Fibroblast of the conjunctiva (primary cell): ENCODE data around the gene HIVEP1.
A peak's percentile ranks its signal among the peaks of the same experiment; 100 is the strongest.

Experiments
- DNase-seq: peaks from one replicate; pipeline ENCODE4 v3.0.0-alpha.2; 2010; ENCODE audit warnings: low read depth

The HIVEP1 gene

DNA sequence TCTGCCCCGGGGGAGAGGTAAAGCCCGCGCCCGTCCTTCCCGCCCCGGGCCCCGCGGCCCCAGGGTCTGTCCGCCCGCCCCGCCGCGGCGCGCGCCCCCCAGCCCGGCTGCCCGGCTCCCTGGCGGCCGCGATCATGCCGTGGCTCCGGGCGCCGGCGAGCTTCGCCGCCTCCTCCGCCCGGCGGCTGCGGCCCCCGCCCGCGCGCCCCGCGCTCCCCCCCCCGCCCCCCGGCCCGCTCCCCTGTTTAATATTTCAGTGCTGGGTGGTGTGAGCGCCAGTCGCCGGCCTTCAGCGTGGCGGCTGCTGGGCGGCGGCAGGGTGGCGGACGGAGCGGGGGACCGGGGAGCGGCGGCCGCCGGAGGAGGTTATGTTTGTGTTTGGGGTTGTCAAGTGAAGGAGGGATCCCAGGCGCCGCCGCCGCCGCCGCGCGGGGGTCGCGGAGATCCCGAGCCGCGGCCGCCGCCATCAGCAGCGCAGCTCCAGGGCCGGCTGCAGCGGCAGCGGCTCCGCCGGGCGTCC, at the start of gene HIVEP1:
HIVEP1 (plus strand) TSS at position 275 of the 520 bp plus-strand sequence. CDS start 3,317 bp downstream, outside the sequence.
- no peak for DNase-seq

DNA sequence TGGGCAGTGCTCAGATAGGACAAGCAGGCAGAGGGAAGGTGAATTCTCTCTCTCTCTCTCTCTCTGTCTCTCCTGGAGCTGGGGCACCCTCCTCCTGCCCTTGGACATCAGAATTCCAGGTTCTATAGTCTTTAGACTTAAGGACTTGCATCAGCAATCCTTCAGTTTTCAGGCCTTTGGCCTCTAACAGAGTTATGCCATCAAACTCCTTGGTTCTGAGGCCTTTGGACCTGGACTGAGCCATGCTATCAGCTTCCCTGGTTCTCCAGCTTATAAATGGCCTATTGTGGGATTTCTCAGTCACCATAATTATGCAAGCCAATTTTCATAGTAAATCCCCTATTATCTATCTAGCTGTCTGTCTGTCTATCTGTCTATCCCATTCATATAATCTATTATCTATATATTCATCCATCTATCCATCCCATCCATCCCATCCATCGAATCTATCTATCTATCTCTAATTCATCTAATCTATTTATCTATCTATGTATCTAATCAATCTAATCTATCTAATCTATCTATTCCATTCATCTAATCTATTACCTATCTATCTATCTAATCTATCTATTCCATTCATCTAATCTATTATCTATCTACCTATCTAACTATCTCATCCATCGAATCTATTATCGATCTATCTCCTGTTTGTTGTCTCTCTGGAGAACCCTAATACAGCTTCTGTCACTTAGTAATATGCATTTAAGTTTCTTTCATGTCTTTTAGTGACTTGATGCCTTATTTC, 48.2 kb upstream of the HIVEP1 start:
- no peak for DNase-seq

DNA sequence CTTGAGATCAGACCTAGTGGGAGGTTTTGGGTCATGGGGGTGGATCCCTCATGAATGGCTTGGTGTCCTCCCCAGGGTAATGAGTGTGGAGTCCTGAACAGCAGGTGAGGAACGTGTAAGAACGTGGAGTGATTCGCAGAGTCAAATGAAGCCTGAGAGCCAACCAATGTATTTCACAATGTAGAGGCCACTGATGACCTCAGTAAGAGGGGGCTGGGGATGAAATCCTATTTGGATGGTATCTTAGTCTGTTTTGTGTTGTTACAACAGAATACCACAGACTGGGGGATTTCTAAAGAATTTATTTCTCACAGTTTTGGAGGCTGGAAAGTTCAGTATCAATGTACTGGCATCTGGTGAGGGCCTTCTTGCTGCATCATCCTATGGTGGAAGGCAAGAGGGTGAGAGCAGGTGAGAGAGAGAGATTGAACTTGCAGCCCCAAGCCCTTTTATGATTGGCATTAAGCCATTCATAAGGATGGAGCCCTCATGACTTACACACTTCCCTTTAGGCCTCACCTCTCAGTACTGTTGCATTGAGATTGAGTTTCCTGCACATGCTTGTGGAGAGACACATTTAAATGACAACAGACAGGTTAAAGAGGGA, 47.3 kb upstream of the HIVEP1 start:
- no peak for DNase-seq

DNA sequence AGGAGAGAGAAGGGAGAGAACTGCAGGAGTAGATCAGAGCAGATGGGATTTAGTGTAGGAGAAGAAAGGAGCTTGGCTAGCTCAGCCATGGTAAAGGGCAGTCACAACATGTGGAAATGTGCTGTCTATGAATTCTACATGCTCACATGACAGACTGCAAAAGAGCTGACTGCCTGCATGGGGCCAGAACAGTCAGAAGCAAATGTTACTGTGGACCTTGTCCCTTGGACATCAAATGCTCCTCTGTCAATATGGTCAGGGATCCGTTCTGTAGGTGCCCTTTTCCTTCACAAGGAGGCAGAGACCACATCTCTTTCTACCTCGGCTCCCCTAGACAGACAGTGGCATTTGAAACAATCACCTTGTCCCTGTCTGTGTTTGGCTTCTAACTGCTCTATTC, 46.6 kb upstream of the HIVEP1 start:
- DNase-seq, result no peak

DNA sequence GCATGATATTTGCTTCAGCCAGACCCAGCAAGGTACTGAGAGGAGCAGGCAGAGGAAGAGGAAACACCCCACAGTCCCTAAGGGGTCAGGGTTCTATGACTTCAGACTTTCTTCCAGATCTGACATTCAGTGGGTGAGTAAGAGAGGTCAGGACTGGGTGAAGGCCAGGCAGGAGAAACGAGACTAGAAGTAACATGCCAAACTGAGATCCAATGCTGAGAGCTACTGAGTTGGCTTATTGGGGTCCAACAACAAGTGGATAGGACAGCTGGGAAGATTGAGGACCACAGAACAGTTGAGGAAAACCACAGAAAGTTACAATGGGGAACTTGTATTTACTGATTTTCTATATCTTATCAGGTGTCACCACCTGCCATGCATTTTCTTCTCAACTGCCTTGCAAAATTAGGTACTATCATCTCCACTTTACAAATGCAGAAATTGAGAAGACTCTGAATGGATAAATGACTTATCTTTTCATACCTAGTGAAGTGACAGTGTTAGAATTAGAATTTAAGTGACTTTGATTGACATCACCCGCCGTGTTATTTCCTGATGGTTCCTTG, 43.8 kb upstream of the HIVEP1 start:
- DNase-seq, result no peak

DNA sequence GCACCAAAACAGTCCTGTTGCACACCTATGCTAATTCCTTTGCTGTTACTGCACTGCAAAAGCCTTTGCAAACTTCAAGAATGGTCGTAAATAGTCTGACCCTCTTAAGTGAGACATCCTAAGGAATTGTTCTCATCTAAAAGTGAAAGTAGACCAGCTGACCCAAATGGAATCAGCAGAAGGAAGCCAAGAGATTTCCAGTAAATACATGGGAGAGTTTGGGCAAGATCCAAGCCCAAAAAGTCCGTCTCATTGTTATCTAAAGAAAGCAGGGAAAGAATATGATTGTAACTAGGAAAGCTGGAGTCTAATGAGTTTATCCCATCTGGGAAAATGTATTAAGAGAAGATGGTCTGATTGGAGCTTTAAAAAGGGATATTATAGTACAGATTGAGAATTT, 43.0 kb upstream of the HIVEP1 start:
- DNase-seq, result no peak

DNA sequence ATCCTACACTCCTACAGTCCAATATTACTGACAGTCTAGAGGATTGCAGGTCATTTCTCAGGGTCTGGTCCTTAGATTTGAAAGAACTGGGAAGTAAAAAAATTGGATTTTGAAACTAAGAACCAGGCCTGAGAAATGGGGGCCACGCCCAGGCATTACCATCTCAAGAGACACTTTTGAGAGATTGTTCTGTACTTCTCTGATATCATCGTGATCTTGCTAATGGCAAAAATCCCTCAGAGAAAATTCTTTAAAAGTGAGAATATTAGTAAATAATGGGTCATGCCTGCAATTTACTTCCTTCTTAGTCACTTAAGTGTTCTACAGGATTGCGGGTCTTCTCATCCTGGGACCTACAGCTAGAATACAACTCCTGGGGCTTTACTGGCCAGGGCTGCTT, 42.0 kb upstream of the HIVEP1 start:
- no peak for DNase-seq

DNA sequence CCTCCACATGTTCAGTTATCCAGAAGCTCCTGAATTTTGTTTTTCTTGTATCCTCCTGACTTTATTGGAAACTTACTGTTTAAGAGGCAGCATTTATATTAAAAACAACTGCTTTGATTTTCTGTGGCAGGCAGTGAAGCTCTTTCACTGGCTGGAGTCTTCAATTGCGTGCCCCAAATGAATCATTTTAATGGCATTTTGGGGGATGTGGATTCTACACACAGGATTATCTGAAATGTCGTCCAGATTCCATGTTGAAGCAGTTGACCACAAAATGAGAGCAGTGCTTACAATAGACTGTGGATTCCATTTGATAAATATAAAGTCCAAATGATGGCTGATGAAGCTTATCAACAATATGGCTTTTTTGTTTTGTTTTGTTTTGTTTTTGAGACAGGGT, 41.0 kb upstream of the HIVEP1 start:
- peak; percentile 3 for DNase-seq

DNA sequence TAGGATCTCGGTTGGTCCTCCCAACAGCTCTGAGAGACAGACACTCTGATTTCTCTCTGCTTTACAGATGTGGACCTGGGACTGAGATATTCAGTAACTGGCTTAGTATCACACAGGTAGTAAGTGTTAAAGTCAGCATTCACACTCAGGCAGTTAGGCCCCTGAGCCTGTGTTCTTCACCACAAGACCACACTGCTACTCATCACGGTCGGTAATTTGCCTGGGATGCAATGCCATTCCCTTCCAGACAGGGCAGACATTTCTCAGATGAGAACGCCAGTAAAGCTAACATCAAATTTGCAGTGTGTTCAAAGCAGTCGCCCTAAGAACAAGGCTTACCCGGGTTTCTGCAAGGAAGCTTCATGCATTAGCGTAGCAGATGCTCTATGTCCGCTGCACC, 39.8 kb upstream of the HIVEP1 start:
- no peak for DNase-seq

DNA sequence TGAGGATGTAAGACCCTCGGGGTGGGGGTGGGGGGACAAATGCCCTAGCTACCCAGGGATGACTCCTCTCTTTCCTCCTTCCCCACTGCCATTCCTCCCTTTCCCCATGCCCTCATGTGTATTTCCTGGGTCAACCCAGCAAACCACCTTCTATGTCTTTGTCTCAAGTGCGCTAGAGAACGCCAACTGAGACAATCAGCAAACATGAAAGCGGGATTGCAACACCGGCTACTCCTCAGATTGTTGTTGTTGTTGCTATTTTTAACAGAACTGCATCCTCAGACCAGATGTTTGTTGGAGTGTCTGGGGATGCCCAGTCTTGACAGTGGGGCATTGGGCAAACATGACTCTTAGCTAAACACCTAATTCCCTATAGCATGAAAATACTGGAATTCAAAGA, 39.3 kb upstream of the HIVEP1 start:
- no peak for DNase-seq

DNA sequence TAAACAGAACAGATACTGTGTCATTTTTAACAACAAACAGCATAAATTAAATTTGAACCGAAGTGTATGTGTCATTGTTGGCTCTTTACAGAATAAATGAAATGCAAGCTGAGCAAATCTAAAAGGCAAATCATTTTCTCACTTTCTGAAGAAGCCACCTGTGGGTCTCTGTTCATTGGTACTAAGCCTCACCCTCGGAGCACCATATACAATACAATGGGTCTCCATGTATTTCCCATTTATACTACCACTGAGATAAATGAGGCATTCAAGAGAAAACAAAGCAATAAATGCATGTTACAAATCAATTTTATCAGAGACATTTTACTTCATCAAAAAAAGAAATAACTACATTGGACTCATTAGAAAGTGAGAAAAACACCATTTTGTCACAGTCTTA, 38.9 kb upstream of the HIVEP1 start:
- no peak for DNase-seq

DNA sequence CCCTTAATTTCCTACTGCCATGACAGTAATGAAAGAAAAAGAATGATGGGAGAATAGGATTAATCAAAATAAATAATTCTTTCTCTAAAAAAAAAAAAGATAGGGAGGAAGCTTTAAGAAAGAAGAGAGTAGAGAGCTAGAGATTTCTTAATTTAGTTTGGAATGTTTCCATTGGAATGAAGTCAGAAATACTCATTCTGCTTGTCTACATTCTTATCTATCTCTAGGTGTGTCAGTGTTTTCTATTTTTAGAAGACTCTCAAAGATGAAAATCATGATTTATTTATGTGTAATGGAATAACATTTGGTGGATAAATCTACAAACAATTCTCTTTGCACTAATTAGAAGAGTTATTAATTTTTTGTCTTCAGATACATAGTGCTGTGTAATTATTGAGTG, 38.0 kb upstream of the HIVEP1 start:
- no peak for DNase-seq

DNA sequence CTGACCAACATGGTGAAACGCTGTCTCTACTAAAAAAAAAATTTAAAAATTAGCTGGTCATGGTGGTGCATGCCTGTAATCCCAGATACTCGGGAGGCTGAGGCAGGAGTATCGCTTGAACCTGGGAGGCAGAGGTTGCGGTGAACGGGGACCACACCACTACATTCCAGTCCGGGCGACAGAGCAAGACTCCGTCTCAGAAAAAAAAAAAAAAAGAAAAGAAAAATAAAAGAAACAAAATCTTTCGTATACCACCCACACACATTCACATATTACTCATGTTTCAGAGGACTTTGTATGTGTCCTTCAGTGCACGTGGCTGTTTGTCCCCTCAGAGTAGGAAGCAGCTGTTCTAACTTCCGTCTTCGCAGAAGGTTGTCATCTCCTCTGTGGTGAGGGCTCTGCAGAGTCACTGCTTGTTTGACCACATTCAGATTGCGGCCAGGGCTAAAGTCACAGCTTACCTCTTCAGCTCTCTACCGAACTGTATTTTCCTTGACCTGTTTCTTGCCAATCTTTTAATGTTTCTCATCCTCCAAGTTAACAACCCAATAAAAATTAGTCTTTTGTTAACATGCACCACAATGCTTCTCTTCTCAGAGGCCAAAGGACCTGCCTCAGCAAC, 36.6 kb upstream of the HIVEP1 start:
- no peak for DNase-seq

DNA sequence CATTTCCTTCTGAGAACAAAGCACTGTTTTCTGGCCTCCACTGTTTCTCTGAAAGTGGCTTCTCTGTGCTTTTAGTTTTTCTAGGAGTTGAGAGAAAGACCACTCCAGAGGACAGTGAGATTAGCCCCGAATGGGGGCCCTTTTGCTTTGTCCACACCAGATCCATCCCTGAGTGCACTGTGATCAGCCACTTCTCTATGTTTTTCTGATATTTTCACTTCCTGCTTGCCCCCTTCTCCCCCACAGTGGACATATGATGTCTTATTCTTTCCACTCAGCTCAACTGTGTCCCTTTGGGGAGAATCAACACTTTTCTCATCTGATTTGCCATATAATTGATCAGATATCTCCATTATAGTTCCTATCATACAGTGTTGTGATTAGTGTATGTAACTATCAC, 35.6 kb upstream of the HIVEP1 start:
- DNase-seq, result no peak

DNA sequence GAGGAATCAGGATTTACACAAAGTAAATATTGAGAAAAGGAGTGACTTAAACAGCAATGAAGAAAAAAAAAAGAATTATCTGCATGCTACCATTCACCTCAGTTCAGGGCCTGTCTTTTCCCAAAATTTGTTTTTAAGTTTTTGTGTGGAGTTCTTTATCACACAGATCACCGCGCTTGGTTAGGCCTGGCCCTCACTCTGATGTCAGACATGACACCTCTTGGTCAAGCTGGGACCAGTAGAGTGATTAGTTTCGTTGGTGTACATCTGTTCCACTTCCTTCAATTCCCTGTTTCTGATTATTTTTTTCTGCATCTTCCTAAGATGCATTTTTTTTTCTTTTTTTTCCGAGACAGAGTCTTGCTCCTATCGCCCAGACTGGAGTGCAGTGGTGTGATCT, 34.9 kb upstream of the HIVEP1 start:
- DNase-seq, result no peak

DNA sequence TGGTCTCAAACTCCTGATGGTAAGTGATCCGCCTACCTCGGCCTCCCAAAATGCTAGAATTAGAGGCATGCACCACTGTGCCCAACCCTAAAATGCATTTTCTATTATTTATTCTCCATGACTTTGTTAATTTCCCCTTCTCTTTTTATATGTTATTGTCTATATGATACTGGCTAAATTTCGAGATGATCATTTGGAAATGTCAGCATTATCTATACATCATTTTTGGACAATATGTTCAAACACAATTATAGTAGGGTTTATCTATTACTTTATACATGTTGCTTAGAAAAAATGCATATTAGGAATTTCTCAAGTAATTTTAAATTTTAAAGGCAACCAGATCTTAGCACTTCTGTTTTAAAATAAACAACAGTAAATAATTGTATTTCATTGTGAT, 34.4 kb upstream of the HIVEP1 start:
- no peak for DNase-seq

DNA sequence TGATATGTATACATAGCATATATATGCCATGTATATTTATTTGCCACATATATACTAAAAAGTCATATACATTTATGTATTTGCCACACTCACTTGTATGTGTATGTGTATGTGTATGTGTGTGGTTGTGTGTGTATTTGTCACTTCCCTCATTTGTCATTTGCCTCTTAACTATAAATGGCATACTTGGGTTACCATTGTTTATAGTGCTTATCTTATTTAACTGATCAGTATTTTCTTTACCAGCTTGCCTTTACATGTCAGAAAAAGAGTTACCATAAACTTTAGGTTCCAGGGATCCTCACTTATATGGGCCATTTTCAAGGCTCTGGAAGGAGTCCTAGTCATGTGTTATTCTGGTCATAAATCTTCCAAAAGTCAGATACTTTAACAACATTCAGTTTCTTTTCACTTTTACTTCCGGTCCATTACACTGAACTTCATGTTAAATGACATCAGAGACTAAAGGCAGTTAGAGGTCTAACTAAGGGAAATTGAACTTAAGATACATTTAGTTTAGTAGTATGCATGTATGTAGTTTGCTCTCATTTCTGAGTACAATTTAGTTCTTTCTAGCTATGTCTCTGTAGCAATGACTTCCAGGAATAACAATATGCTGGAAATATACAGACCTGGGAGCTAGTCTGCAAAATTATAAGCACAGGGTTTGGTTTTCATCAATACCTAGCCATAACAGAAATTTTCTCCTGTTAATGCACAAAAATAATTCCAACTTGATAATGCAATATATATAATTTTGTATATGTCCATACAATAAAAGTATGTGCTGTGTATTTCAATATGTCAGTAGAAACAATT, 33.7 kb upstream of the HIVEP1 start:
- DNase-seq, result no peak

DNA sequence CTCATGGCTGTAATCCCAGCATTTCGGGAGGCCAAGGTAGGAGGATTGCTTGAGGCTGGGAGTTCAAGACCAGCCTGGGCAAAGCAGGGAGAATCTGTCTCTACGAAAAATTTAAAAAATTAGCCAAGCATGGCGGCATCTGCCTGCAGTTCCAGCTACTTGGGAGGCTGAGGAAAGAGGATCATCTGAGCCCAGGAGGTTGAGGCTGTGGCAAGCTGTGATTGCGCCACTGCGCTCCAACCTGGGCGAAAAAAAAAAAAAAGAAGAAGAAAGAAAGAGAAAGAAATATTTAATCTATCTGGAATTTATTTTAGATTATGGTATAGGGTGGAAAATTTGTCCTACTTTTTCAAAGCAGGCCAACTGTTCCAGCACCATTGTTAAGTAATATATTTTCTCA, 32.2 kb upstream of the HIVEP1 start:
- DNase-seq, result no peak

DNA sequence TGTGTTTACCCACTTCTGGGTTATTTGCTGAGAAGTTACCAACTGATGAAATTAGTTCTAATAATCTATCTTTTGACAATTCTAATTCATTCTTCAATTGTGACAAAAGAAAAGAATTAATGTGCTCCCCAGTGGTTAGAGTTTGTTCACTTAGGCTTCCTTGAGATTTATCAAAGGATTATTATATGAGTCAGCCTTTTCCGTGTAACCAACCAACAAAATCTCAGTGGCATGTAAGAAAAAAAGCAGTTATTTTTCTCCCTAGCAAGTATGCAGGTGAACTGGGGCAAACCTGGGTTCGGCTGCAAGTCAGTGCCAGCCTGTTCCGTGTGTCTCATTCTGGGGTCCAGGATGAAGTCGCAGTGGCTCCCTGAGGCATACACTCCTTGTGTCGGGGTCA, 28.8 kb upstream of the HIVEP1 start:
- no peak for DNase-seq

DNA sequence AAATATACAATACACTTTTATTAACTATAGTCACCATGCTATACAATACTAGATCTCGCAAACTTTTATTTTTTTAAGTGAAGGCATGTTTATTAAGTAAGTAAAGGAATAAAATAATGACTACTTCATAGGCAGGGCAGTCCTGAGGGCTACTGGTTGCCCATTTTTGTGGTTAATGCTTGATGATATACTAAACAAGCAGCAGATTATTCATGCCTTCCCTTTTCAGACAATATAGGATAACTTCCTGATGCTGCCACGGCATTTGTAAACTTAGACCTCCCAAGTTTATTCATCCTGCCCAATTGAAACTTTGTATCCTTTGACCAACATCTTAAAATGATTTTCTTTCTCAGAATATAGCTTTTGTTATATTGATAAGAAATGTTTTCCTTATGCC, 24.7 kb upstream of the HIVEP1 start:
- DNase-seq, result no peak

DNA sequence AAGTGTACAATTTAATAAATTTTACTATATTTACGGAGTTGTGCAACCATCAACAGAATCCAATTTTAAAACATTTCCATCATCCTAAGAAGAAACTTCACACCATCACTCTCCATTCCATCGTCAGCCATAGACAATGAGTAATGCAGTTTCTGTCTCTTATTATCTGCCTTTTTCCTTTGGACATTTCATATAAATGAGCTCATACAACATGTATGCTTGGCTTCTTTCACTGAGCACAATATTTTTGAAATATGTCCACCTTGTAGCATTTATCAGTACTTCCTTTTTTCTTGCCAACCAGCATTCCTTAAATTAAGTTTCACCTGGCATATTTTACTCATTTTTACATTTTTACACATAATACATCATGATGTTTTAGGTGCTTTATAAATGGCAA, 22.7 kb upstream of the HIVEP1 start:
- DNase-seq, result no peak

DNA sequence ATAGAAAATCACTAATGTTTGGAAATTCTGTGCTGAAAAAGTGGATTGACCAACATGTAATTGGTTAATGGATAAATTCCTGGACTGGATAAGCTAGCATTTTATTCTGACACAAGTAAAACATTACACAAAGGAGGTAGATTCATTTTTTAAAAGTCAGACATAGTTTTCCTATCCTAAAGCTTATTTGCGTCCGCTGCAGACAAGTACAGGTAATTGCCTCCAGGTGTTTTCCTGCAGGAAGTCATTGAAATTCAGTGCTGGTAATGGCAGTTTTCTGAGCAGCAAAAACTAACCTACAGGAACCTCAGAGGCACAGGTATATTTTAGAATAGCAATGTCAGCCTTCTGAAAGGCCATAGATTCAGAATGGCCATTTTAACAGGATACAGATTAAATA, 20.0 kb upstream of the HIVEP1 start:
- DNase-seq, result no peak
